Stimulated activated CD4-positive, alpha-beta T cell treated with anti-CD3 and anti-CD28 coated beads, Interleukin-12 subunit alpha, Interleukin-12 subunit beta, amount 100 ng/mL, for 24 hours (primary cell): Measurements from ENCODE around the gene KLK13.

Source experiments
- DNase-seq, 2 experiments: peaks; one replicate each; pipeline ENCODE4 v3.0.0-alpha.2; 2020; ENCODE audit warnings: low read depth in 2 of 2

KLK13 gene

DNA sequence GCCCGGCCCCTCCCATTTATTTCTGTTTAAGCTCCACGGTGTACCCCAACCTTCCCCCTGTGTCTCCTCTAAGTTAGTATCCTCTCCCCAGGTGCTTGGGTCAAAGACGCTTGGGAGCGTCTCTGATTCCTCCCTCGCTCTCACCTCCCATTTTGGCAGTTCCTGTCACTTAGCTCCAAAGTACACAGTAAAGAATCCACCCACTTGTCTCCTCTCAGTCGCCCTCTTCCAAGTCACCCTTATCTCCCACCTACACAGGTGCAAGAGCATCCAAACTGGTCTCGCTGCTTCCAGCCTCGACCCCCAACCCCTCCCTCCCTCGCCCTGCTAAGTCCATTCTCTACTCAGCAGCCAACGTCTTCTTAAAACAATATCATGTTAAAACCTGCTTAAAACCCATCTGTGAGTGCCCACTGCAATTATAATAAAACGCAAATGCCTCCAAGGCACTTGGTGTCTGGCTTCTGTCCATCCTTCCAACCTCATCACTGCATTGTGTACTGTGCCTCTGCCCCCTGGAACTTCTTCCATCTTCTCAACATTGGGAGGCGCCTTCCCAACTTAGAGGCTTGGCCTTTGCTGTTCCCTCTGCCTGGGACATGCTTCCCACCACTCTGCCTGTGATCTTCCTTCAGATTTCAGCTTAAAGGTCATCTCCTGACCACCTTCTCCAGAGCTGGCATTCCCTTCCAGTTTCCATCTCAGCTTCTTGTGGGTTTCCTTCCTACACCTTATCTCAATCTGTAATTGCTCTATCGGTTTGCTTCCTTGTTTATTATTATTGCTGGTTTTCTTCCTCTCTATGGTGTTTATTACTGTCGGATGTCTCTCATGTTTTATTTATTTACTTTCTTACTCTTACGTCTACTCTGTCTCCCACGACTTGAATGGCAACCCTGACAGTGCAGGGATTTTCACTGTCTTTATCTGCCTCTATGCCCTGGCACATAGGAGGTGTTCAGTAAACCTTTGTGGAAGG, 27.3 kb upstream of the KLK13 start:
- no peak for DNase-seq

- DNase-seq, result no peak
These were observed 26.2 kb upstream of the KLK13 start for GRCh38 chr19:51091126-51091525.

DNA sequence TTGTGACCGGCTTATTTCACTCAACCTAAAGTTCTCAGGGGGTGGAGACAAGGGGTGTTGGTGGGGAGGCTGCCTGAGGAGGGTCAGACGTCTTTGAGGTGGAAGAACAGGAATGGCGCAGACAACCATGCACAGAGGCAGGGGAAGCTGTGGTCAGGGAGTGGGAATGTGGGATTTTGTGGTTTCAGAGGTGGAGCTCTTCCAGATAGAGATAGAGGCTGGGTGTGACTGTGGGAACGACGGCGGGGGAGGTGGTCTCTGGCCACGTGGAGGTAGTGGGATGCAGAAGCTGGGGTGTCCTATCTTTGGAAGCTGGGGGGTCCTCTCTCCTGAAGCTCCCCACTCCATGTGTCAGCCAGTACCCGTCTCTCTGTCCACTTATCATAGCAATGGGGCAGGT, 25.6 kb upstream of the KLK13 start:
- DNase-seq, result no peak

DNA sequence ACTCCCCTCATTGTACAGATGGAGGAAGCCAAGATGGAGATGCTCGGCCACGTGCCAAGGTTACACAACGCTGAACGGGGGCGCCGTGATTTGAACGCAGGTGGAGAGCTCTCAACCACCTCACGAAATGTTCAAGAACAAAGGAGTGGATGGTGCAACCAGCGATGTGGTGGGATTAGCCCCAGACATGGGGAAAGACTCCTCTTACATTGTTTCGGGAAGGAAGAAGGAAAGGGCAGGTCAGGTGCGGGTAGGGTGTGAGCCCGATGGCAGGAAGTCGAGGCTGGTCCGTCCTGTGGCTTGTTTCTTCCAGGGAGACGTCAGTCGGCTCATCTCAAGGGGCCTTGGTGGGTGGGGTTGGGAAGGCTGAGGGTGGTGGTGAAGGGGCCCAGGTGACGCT, 24.9 kb upstream of the KLK13 start:
- DNase-seq, result no peak

- DNase-seq, result no peak
These were observed 21.4 kb upstream of the KLK13 start for GRCh38 chr19:51086153-51086850.

- DNase-seq, result no peak
These were observed 19.6 kb upstream of the KLK13 start for GRCh38 chr19:51084505-51084904.

- no peak for DNase-seq
These were observed 18.9 kb upstream of the KLK13 start for GRCh38 chr19:51083783-51084182.

DNA sequence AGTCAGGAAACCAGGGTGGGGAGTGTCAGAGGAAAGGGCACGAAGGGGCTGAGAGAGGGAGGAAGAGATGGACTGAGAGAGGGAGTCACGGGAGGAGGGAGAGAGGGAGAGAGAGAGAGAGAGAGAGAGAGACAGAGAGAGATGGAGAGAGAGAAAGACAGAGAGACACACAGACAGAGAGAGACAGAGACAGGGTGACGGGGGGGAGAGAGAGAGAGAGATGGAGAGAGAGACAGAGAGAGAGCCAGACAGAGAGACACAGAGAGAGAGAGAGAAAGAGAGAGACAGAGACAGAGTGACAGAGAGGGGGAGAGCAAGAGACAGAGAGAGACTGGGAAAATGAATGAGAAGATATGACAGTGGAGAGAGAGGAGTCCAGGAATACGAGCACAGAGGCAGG, 18.3 kb upstream of the KLK13 start:
- no peak for DNase-seq

DNA sequence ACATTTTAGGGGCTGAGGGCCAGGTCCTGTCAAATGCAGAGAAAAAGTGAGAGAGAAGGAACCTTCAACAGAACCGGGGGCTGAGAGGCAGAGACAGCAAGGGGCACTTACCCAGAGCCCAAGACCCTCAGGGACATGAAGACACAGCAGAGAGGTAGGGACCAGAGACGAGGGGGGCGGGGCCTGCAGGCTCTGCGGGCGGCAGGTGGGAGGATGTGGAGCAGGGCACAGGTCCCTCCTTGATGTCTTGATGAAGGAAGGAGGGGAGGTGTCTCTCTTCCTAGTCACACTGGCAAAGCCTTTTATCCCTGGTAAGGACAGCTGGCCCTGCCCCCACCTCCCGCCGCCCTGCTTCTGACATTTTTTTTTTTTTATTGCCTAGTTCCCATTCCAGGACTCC, 17.7 kb upstream of the KLK13 start, which contains the start of gene KLK14:
Gene KLK14 (minus strand): TSS at position 277 of the 400 bp plus-strand sequence. CDS start 273 bp downstream, at position 4.
- no peak for DNase-seq

GRCh38 chr19:51081476-51081875, 16.6 kb upstream of the KLK13 start:
- DNase-seq, result no peak

DNA sequence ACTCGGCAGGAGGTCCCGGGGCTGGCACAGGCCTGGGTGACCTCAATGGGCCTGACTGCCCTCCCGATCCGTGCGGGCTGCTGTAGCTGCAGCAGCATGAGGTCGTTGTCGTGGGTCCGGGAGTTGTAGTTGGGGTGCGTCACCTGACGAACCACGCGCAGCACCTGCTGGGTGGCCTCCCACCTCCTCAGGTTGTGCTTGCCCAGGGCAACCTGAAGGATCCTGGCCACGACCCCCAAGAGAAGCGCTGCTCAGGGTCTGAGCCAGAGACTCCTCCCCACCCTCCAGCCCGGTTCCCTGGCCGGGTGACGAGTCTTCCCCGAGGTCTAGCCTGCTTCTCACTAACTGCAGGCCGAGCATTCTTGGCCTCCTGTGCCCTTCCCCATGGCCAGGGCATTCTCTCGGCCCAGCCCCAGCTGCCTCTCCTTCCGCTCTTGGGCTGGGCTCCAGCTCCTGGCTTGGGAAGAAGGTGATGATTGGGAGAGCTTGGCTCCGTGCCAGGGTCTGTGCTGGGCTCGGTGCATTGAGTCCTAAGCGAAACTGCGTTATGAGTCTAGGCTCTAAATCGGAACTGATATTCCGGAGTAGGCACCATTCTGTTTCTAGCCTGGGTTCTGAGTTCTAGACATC, 14.7 kb upstream of the KLK13 start:
- DNase-seq, result no peak

- DNase-seq, result no peak
These were observed 13.8 kb upstream of the KLK13 start for GRCh38 chr19:51078731-51079130.

- no peak for DNase-seq
These were observed 13.2 kb upstream of the KLK13 start for GRCh38 chr19:51078104-51078503.

DNA sequence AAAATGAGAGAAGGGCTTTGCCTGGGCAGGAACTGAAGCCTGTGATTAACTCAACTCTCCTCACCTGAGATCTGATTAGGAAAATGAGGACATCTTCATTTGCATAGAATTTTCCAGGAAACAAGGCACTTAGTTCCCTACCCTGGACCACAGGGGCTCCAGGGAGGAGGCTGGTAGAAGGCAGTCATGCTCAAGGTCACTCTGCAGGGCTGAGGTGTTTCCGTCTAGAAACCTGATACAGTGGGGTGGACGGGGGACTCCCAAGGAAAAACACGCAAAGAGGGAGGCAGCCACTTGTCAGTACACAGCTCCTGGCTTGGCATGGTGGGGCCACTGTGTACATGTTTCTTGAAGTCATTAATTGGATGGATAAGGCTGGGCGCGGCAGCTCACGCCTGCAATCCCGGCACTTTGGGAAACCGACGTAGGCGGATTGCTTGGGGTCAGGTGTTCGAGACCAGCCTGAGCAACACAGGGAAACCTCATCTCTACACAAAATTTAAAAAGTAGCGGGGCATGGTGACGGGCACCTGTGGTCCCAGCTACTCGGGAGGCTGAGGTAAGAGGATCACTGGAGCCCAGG, 11.8 kb upstream of the KLK13 start:
- DNase-seq, result no peak

DNA sequence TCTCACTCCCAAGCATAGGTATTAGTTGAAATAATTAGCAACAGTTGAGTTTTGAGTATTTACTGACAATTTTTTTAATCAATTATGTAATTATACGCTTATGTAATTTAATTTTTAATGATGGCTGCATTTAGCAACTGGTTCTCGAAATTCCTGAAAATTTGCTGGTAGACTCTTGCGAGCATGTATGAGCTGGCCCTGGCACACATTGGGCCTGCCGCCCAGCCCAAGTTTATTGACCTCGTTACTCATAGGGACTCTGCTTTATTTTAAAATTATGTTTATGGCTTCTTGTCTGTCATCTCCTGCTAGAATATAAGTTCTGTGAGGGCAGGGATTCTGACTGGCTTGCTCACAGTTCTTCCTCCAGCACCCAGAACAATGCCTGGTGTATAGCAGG, 11.1 kb upstream of the KLK13 start:
- DNase-seq, result no peak

- no peak for DNase-seq
These were observed 6.2 kb upstream of the KLK13 start for GRCh38 chr19:51071095-51071405.

DNA sequence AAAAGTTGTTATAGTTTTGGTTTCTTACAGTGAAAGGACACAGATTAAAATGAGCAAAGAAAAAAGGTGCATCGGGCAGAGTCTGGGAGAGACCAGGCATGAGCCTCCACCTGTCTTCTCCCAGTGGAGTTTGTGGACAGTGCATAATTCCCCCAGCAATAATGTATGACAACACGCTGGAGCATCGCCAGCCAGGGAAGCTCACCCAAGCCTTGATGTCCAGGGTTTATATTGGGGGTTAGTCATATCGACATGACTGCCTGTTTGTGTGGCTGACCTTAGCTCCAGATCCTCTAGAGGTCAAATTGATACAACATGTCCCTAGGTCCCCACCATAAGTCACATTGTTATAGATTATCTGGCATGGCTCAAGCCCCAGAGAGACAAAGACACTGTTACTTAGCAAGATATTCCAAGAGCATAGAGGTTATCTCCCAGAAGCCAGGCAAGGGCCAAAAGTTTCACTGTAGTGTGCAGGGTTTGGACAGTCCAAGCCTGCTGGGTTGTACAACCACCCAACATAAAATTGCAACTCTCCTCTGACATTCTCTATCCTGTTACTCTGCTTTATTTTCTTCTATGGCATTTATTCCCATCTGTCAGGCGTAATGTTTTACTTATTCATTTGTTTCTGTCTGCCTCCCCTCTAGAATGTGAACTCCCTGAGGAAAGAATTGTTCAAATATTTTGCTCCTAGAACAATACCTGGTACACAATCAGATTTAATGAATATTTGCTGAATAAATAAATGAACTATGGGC, 5.6 kb upstream of the KLK13 start:
- DNase-seq, result no peak

- no peak for DNase-seq
These were observed 1.7 kb upstream of the KLK13 start for GRCh38 chr19:51066393-51067186.

DNA sequence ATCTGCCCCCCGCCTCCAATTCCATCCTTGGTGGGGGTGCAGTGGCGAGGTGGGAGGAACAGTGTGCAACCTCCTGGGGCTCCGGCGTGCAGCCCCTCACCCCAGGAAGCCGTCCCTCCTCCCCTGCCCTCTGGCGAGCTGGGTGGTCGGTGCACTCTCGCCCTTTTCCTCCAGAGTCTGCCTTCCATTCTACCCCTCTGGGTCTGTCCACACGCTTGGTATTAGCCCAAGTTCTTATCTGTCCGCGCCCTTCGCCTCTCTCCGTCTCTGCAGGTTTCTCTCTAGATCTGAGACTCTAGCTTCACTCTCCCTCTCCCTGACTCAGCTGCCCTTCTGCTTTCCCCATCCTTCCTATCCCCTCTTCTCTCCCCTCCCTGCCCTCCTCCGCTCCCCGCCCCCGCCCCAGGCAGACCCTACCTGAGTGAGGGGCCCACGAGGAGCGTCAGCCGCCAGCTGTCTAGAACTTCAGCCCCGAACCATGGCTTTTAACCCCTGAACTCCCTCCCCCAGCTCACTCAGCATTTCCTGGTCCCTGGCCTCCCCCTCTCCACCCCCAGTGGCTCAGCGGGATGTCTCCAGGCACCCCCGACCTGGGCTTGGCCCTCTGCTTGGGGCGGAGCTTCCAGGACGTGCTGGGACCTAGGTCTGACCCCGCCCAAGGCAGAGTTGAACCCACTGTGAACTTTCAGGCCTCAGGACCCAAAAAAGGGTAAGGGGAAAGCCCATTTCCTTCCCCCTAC, 499 bp upstream of the KLK13 start:
- no peak for DNase-seq

GRCh38 chr19:51063664-51064063, 1.2 kb downstream of the KLK13 start:
- DNase-seq, result no peak
